Frontal cortex (tissue), 4 donors: ENCODE data around the gene MOXD1. TPM values are rescaled to one million over a fixed set of nuclear protein-coding genes. Genes with fewer than 3 reads are reported as not detected.
"Not testable (repeated sequence)": the region's sequence is repeated elsewhere in the genome, so short reads cannot be mapped to it uniquely, and the experiment has no call there.

Experiments
- DNase-seq, 2 donors: peaks; one replicate each; pipeline ENCODE4 v3.0.0; 2012; ENCODE audit warnings: low spot score in 2 of 2
- FAIRE-seq: peaks from 2 replicates; lab custom pipeline; 2012; peaks lifted over from hg19 to GRCh38; lab: Jason Lieb, UNC
- total RNA-seq: library from RNA; depleted of rRNA; stranded (reverse); fragments of >200 nt; gene quantifications from one replicate; pipeline ENCODE4 v1.2.3, GENCODE V29; 2014
- donor health status: control.
- donor health status: control.
- donor health status: control.

MOXD1 gene
- total RNA-seq, 1 donor from 2014 or later, result 15.9 TPM

DNA sequence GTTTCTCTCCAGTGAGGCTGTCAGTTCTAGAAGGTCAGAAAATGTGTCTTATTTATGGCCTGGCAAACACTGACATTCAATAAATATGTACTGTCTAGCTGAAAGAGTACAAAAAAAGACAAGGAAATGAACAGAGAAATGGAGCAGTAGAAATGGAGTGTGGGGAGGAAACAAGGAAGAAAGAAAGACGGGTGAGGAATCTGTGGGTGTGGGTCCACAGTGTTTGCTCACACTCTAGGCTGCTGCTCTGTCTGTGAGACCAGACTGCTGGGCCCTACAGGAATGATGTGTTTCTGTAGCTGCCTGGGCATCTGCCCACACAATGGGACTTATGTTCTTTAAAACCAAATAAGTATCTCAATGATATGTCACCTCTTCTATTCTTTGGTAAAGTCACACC lies 114.2 kb downstream of the MOXD1 start:
- DNase-seq (no peak), FAIRE-seq (no peak)

DNA sequence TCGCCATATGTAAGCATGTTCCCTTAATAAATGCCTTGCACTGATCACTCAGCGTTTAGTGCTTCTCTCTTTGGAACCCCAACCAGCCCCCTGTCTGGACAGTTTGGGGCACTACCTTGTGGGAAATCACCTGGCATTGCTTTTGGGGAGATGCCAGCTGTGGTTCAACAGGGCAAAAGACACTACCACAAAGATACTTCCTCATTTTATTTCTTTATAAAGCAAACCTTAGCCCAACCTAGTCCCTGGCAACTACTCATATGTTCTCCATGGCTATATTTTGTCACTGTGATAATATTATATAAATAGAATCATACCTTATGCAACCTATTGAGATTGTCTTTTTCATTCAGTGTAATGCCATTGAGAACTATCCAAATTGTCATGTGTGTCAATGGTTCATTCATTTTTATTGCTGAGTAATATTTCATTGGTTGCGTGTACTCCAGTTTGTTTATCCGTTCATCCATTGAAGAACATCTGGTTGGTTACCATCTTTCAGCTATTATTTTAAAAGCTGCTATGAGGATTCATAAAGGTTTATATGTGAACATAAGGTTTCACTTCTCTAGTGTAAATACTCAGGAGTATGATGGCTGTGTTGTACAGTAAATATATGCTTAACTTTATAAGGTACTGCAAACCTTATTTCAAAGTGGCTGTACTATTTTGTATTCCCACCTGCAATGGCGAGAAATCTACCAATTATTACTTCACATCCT lies 114.8 kb downstream of the MOXD1 start:
- FAIRE-seq, result no peak
- no peak for DNase-seq

DNA sequence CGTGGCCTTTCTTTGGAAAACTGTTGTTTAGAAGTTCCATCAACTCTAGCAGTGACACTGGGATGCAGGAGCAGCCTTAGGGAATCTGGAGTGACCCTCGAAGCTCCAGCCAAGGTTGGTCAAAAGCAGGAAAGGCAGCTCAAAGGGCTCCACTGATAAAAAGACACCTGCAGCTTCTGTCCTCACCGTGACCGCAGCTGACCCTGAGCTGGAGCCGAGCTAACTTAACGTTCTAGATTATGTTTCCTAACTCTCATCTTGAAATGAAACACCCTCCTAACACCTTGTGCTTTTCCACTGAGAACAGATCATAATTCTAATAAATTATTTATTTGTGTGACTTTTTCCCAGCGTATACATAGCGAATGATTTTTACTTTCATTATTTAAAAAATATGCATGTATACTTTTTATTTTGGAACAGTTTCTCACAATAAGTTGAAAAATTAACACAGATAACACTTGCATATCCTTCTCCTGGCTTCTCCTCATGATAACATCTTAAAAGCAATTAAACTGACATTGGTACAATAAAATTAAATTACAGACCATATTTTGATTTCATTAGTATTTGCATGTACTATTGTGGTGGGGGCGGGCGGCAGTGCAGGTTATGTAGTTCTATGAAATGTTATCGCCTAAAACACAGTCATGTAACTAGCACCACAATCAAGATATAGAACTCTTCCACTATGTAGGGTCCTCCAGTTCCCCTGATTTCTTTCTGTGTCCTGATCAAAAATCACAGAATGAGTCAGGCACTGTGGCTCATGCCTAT lies 116.1 kb downstream of the MOXD1 start:
- no peak for DNase-seq
- FAIRE-seq, result no peak

DNA sequence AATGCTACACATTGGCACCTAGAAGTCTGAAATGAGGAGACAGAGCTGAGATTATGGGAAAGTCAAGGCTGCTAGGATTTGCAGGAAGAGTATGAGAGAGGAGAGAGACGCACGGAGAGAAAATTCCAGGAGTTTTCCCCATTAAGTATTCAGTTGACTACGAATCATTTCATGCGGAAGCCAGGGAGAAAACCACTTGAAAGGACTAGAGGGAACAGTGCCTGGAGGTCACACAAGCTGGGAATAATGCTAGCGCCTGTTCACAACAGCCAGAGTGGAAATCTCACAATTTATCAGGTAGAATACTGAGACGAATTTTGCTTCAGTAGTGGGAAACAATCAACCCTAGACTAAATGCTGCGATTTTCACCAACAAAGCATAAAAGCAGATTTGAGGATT lies 118.6 kb downstream of the MOXD1 start:
- FAIRE-seq, result no peak
- DNase-seq, result no peak

DNA sequence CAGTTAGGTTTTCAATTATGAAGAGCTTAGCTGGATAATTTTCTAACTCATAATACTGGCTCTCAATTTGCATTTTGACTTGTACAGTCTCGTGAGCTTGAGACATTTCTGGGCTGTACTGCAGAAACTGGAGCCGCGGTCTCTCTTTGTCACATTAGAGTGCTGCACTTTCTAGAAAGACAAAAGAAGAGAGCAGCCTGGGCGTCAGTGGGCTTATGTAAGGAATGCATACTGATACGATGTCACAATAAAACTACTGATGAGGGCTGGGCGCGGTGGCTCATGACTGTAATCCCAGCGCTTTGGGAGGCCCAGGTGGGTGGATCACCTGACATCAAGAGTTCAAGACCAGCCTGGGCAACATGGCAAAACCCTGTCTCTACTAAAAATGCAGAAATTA lies 120.8 kb downstream of the MOXD1 start:
- FAIRE-seq (no peak), DNase-seq (no peak)

DNA sequence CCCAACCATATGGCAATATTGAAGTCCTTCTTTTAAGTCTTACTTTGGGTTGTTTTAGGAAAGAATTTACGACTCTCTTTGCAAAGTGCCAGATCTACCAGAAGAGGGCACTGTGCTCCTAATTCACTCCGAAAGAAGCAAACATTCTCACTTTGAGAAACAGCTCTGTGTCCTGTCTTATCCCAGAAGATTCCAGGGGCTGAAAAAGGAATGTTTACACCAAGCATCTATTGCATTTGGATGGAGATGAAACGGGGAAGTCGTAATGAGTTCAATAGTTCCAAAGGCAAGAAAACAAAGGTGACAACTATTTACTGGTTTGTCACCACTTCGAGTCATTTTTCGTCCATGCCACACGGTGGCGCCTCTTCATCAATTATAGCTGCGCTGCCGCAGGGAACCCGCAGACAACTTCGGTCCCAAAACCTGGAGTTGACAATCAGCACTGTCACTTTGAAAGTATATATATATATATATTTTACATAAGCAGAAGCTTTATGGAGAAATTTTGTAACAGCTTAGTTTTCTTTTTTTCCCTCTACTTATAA lies 121.6 kb downstream of the MOXD1 start:
- DNase-seq, result peak; percentile 17 to 35
- FAIRE-seq, result peak; percentile 82

DNA sequence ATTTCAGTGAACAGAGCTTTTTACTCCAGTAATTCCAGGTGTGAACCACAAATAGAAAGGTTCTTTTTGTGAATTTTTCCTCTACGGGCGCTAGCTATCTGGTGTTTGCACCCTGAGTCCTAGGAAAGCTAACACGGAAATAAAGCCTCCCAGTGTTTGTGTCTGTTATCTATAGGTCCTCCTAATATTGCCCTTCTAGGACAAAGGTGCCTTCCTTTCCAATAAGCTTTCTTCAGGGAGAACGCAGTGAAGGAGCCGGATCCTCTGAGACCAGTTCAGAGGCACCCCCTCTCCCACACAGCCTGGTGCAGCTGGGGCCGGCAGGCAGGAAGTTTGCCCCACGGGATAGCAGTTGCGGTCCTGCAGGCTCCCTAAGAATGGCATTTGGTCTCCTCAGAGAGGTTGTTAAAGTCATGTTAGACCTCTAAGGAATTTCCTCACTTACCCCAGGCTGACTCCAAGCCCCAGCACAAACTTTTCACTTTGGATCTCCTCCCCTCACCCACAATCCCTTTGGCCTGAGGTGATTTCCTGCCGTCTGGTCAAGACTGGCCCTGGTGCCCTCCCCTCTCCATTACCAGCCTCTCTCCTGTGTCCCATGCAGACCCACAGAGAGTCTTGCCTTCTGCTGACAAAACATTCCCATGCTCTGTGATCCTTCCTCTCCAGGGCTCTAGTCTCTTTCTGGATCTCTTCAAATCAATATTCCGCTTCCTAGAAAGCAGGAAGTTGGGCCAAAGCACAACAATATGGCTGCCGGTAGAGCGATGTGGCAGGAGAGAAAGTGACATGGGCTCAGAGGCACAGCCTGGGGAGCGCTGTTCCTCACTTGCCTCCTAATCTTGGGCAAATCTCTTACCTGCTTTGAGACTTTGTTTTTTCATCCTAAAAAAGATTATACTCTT lies 126.0 kb downstream of the MOXD1 start:
- no peak for FAIRE-seq
- DNase-seq, result no peak

DNA sequence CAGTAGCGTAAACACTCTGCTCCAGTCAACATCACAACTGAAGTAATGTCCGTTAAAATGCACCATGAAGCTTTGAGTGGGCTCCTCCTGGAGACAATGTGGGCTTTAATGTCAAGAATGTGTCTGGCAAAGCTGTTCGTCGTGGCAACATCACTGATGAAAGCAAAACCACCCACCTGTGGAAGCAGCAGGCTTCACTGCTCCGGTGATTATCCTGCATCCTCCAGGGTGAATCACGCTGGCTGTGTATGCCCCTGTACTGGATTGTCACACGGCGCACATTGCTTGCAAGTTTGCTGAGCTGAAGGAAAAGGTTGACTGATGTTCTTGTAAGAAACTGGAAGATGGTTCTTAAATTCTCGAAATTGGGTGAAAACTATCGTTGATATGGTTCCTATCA lies 128.5 kb downstream of the MOXD1 start:
- DNase-seq, result no peak
- FAIRE-seq, result no peak

DNA sequence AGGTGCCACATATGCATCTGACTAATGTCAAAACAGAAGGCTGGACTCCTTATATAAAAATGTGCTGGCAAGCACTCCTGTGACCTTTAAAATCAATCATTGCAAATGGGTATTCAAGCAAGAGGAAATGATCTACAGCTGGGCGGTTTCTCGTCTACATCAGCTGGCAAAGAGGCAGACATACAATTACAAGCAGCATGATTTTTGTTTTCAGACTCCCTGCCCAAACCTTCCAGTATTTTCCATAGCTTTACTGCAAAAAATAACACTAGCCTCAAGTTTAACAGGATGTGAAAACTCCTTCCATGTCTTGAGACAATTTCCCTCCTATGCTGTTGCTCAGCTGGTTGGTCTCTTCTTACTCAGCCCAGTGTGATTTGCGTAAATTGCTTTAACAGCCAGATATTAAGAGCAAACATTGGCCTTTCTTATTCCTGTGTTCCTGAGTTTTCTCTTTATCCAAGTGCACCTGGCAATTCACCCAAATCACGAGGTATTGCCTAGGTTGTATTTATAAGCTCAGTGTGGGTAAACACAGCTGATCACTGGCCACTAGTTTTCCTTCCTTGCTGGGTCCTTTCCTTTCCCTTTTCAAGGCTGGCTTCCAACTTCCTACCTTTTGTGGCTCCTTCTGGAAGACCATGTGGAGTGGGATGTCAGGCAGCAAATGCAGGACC lies 130.4 kb downstream of the MOXD1 start:
- FAIRE-seq (no peak), DNase-seq (no peak)

DNA sequence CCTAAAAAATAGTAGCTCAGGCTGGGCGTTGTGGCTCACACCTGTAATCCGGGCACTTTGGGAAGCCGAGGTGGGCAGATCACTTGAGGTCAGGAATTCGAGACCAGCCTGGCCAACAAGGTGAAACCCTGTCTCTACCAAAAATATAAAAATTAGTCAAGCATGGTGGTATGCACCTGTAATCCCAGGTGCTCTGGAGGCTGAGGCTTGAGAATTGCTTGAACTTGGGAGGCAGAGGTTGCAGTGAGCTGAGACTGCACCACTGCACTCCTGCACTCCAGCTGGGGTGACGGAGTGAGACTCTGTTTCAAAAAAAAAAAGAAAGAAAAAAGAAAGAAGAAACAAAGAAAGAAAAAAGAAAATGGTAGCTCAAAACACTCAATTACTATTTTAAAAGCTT lies 132.6 kb downstream of the MOXD1 start:
- not testable (repeated sequence) for FAIRE-seq, DNase-seq

DNA sequence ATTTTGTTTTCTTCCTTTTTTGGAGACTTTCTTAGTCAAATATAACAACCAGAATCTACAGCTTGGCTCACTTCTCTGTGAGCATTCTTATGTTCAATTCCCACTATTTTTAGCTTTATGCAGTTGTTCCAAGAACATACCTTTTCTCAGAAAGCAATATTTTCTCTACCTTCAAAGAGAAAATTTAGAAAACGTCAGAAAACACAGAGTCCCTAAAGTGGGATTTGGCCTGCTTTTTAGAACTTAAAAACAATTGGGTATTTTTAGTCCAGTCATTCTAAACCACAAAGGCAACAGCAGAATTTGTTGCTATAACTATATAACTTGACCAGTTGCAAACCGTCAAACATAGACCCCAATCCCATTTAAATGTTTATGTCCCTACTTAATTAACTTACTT lies 133.1 kb downstream of the MOXD1 start:
- FAIRE-seq, result no peak

DNA sequence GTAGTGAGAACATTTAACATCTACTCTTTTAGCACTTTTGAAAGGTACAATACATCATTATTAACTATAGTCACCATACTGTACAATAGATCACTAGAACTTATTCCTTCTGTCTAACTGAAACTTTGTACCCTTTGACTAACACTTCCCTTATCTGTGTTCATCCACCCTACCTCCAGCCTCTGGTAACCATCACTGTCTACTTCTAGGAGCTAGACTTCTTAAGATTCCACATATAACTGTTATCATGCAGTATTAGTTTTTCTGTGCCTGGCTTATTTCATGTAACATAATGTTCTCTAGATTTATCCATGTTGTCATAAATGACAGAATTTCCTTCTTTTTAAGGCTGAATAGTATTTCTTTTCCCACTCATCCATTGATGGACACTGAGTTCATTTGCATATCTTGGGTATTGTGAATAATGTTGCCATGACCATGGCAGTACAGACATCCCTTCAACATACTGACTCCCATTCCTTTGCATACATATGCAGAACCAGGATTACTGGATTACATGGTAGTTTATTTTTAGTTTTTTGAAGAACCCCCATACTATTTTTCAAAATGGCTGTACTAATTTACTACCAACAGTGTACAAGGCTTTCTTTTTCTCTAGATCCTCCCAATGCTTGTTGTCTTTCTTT lies 135.7 kb downstream of the MOXD1 start:
- FAIRE-seq (no peak), DNase-seq (no peak)

More for the DNA sequence above, 133.1 kb downstream of the MOXD1 start:
- no peak for DNase-seq

DNA sequence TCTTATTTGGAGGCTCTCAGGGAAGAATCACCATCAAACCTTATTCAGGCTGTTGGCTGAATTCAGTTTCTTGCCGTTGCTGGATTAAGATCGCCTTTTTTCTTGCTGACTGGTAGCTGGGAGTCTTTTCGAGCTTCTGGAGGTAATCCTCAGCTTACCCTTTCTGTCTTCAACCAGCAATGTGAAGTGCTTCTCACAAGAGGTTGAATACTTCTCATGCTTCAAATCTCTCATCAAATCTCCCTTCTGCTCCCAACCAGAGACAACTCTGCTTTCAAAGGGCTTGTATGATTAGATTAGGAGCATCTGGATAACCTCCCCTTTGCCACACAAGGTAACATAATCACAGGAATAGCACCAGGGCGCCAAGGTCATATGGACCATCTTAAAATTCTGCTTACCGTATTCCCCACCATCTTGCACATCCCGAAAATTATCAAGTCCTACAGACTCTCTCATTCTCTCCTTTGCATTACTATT lies 137.2 kb downstream of the MOXD1 start:
- DNase-seq, result no peak
- no peak for FAIRE-seq

DNA sequence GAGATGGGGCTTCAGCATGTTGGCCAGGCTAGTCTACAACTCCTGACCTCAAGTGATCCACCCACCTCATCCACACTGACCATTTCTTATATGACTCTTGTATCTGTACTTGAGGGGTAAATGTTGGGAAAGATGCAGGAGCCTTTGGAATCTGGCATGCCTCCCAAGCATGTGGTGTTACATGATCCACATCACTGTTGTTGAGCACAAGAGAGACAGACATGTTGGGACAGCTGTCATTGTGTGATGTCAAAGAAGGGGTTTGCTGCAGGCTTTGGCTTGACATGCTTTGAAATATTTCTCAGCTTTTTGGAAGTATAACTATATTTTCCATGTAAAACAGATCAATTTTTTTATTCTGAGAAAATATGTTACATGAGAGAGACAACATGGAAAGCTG lies 139.9 kb downstream of the MOXD1 start:
- FAIRE-seq (no peak), DNase-seq (no peak)

DNA sequence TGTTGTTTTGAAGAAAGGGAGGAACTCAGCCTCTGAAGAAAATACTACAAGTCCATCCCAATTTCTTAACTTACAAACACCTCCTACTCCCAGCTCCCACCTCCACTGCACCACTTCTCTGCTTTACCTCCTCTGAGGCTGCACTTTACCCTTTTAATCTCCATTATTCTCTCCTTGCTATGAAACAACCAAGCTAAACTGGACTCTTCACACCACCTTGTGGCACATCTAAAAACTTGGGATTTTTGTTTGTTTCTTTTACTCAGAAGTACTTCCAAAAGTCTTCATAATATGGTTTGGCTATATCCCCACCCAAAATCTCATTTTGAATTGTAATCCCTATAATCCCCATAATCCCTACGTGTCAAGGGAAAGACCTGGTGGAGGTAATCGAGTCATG lies 142.2 kb downstream of the MOXD1 start:
- FAIRE-seq, result no peak
- no peak for DNase-seq

DNA sequence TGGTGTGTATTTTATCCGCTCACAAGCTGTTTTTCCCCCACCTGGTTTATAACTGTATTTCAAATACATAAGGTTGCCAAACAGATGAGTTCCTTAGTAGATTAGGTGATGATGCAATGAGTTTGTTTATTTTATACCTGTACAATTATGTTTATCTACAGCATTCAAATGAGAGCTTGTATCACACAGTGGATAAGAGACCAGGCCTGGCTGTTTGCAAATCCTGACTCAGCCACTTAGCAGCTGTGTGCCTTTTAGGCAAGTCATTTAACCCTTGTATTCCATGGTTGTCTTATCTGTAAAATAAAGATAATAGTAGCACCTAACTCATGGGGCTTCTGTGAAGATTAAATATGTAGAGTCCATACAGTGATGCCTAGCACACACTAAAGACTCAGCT lies 143.7 kb downstream of the MOXD1 start:
- DNase-seq (no peak), FAIRE-seq (no peak)

DNA sequence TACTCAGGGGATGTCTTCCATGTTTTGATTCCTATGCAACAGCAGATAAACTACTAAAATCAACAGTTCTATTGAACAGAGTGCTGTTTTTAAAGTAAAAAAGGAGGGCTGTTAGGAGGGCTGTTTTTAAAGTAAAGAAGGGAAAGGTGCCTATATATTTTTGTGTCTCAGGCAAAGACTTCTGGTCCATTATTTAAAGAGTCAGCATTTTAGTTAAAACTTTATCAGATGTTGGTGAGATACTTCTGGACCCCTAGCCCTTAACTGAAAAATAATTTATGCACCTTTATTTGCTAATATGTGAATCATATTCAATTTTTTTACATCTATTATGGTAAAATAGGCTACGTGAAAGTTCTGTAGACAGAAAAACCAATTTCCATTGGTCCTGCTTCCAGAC lies 144.8 kb downstream of the MOXD1 start:
- FAIRE-seq, result no peak
- DNase-seq, result no peak

DNA sequence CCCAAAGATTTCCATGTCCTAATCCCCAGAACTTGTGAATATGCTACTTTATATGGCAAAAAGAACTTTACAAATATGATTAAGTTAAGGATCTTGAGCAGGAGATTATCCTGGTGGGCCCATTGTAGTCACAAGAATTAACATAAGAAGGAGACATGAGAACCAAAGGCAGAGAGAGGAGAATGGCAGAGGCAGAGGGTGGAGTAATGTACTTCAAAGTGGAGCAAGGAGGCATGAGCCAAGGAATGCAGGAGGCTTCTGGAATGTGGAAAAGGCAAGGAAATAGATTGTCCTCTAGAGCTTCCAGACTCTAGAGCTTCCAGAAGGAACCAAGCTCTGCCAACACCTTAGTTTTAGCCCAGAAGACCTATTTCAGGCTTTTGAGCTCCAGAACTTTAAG lies 147.4 kb downstream of the MOXD1 start:
- DNase-seq (no peak), FAIRE-seq (no peak)

DNA sequence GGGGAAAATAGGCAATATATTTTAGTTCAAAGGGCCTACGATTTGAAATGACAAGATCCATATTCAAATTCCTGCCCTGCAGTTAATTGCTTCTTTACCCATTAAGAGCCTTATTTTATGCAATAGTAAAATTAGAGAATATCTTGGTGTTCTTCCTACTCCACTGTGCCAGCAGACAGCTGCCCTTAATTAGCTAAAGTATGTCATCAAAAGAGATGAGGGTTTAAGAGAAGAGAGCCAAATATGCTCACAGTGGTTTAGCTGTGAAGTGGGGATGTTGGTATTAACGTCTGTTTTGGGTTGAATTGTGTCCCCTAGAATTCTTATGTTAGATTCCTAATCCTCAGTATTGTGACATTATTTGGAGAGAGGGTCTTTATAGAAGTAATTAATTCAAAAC lies 148.1 kb downstream of the MOXD1 start:
- FAIRE-seq (no peak), DNase-seq (no peak)
